ENCODE results near the gene SAMD15. TPM values are rescaled to one million over a fixed set of nuclear protein-coding genes. Genes with fewer than 3 reads are reported as not detected.
A peak's percentile ranks its signal among the peaks of the same experiment; 100 is the strongest.

SAMD15 gene
- total and polyA plus RNA-seq, 2 experiments from 2014 or later, result 0.61 to 0.76 TPM

GRCh38 chr14:77342726-77343397 is 34.3 kb upstream of the SAMD15 start:
- Histone ChIP-seq H3K4me2 (no peak overlapping the region), H4K20me1 (replicated peaks; ENCODE audit: insufficient read depth) (no peaks in the 10 kb centered on the region), H3K79me2 (replicated peaks; ENCODE audit: insufficient read depth) (no peaks in the 10 kb centered on the region), H3K9me2 (ENCODE audit: insufficient read depth) (peaks cover 4% of the 10 kb centered on the region; the same call in 1 of the 2 replicates), H3K27me3 (ENCODE audit: insufficient read depth) (no peaks in the 10 kb centered on the region), H3K4me3 (no peak overlapping the region), H3K4me1 (ENCODE audit: insufficient read depth) (peaks cover 31% of the 10 kb centered on the region), H3K27ac (ENCODE audit: low read depth) (no peak overlapping the region), H3K36me3 (ENCODE audit: insufficient read depth) (no peaks in the 10 kb centered on the region), H2AFZ (no peak overlapping the region), H3F3A (replicated peaks; ENCODE audit: low read depth) (no peaks in the 10 kb centered on the region)
- DNase-seq (ENCODE audit: low spot score) (no peak), ATAC-seq (no peak)
- peaks cover 53% of the 10 kb centered on the region for H3K4me1 Mint-ChIP-seq
- no peak for TF ChIP-seq EZH2phosphoT487 (IDR thresholded peaks at IDR 0.05; ENCODE audit: unreplicated experiment)
- no peak overlapping the region for H3K4me3 Mint-ChIP-seq
- H3K9me3 Mint-ChIP-seq, result no peaks in the 10 kb centered on the region; the same call in 2 of the 3 replicates
- no peaks in the 10 kb centered on the region for H3K27me3 Mint-ChIP-seq (ENCODE audit: insufficient read depth, low read depth, poor library complexity)
- H3K36me3 Mint-ChIP-seq (ENCODE audit: low read depth), result peaks cover 20% of the 10 kb centered on the region
- no peak overlapping the region; the same call in 1 of the 2 replicates for H3K27ac Mint-ChIP-seq

DNA sequence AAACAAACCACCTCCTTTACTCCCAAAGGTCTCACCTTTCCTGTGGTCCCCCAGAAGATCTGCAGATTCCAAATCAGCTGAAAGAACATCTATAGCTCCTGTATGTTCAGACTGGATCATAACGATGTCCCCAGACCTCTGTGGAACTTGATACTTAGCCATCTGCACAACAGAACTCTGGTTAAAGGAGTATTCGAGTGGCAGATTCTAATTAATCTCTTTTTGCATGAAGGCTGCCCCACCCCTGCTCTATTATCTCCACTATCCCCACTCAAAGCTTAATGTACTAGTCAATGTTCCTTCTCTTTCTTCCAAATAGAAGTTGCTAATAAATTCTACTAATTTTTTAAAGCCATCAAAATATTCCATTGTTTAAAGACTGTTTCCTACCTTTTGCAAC is 33.5 kb upstream of the SAMD15 start:
- Histone ChIP-seq H3F3A (replicated peaks; ENCODE audit: low read depth) (no peaks in the 10 kb centered on the region), H2AFZ (no peak overlapping the region), H3K4me3 (no peak overlapping the region), H3K36me3 (ENCODE audit: insufficient read depth) (no peaks in the 10 kb centered on the region), H3K9me2 (ENCODE audit: insufficient read depth) (peaks cover 4% of the 10 kb centered on the region; the same call in 1 of the 2 replicates), H3K4me2 (0 out of 2 replicates have a peak overlapping the region, but pooled peaks have one; percentile 40), H4K20me1 (replicated peaks; ENCODE audit: insufficient read depth) (no peaks in the 10 kb centered on the region), H3K27me3 (ENCODE audit: insufficient read depth) (no peaks in the 10 kb centered on the region), H3K79me2 (replicated peaks; ENCODE audit: insufficient read depth) (no peaks in the 10 kb centered on the region), H3K27ac (ENCODE audit: low read depth) (no peak overlapping the region), H3K4me1 (ENCODE audit: insufficient read depth) (peaks cover 28% of the 10 kb centered on the region)
- no peak for ATAC-seq
- TF ChIP-seq ZNF331 (CRISPR knock-in tag; IDR thresholded peaks at IDR 0.05; ENCODE audit: low read depth) (no peak), EZH2phosphoT487 (IDR thresholded peaks at IDR 0.05; ENCODE audit: unreplicated experiment) (no peak), CREB1 (CRISPR knock-in tag; IDR thresholded peaks at IDR 0.05; ENCODE audit: low read depth) (no peak), NANOG (IDR thresholded peaks at IDR 0.05; ENCODE audit: borderline replicate concordance) (no peak), CTCF (conservative IDR thresholded peaks at IDR 0.05; ENCODE audit: low read depth in 2 of 2) (no peak), JUNB (IDR thresholded peaks at IDR 0.05; ENCODE audit: unreplicated experiment) (no peak), POLR2AphosphoS5 (IDR thresholded peaks at IDR 0.05; ENCODE audit: low read depth) (no peak)
- Mint-ChIP-seq H3K9me3 (no peaks in the 10 kb centered on the region; the same call in 2 of the 3 replicates), H3K4me3 (no peak overlapping the region), H3K4me1 (peaks cover 45% of the 10 kb centered on the region), H3K27me3 (ENCODE audit: insufficient read depth, low read depth, poor library complexity) (no peaks in the 10 kb centered on the region), H3K27ac (no peak overlapping the region; the same call in 1 of the 2 replicates), H3K36me3 (ENCODE audit: low read depth) (peaks cover 20% of the 10 kb centered on the region)
- DNase-seq (ENCODE audit: low spot score), result no peak
